SKM-1 treated with dmso at 0.1 percent for 144 hours (cell line): ENCODE data around the gene ADCY5.

Experiments
- DNase-seq: peaks from one replicate; lab custom pipeline; 2025; ENCODE audit not compliant: unreplicated experiment; lab: John Stamatoyannopoulos, UW

ADCY5 gene

DNA sequence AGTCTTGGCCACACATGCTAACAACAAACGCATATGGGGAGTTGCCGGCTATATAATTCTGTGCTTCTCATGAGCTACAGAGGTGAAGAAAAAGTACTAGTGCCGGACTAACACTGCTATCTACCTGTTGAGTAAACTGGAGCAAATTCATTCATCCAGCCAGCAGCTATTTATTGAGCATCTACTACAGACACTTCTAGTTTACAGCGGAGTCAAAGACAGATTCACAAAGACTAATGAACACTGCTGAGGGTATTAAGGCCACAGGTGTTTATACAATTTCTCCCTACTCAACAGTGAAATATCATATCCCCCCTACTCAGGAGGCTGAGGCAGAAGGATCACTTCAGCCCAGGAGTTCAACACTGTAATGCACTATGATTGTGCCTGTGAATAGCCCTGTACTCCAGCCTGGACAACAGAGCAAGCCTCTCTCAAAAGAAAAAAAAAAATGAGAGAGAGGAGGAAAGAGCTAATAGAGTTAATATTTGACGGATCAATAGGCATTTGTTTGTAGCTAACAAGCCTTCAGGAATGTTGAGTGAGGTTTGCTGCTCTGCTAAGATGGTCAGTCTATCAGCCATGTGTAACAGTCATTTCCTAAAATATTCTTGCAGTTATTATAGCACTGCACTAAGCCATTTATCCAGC is 17.8 kb downstream of the ADCY5 start:
- DNase-seq: no peak

DNA sequence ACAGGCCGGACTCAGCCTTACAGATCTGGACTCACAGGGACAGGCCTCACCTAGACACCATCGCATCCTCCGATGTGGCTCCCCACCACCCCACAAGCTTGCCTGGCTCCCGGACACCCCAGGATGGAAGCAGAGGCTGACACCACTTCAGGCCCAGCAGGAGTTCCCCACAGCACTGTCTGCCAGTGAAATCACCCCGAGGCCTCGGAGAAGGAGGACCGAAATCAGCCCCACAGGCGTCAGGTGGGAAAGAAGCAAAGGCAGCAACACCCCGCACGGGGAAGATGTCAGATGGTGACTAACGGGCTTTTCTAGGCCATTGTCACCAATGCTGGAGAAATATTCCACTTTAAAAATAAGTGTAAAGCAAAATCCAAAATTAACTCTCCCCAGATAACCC is 18.6 kb downstream of the ADCY5 start:
- DNase-seq: no peak

DNA sequence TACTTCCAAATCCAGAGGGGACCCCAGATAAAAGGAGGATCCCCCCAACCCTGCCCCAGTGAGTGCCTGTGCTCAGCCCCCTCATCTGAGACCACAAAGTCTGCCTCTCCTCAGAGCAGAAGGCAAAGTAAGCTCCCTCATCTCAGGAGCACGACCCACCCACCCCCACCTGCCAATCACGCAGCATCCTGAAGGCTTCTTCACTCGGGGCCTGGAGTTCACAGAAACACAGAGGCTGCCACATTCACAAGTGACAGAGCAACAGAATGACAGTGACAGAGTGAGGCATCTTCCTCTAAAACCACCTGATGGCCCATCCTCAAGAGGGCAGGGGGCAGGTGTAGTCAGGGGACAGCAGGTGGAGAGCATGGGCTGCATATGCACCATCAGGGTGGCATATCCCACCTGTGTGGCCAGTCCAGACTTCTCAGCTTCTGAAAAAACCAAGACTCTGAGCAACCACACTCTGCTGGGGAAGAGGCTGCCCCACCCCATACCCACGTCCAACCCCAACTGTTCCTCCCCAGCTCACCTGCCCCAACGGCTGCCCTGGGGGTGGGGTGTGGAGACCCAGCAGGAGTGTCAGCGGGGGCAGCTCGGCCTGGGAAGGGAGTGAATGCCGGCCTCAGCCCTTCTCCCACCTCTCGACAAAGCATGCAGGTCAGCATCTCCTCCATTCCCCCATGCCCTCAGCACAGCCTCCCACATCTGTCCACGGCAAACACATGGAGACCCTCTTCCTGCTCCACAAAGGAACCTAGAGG is 19.3 kb downstream of the ADCY5 start:
- no peak for DNase-seq

DNA sequence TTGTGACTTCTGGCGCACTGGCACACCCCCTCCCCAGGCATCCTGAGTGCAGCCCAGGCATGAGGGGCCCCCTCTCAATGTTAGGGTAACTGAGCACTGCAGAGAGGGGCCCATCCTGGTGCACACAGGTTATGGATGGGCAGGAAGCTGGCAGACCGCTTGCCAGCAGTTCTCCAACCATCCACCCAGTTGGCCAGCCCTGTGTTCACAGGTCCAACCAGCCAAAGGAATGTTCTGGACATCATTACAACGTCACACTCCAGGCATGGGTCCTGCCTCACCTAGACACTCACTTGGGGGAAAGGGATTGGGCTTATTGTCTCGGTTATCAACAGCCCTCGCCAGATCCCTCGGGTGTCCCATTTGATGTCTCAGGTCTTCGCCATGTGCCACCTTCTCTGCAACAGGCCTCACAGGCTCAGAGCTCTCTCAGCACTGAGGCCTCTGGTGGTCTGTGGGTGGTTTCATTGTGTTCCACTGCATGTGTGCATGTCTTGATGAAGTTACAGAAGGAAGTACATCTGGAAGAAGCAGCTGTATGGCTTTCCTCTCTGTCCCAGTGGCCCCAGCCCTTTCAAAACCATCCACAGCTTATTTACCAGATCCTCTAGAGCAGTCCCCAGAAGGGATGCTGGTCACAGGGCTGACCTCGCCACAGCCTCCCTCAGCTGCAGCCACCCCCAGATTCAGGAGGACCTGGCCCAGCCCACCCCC is 23.7 kb downstream of the ADCY5 start:
- DNase-seq: no peak

DNA sequence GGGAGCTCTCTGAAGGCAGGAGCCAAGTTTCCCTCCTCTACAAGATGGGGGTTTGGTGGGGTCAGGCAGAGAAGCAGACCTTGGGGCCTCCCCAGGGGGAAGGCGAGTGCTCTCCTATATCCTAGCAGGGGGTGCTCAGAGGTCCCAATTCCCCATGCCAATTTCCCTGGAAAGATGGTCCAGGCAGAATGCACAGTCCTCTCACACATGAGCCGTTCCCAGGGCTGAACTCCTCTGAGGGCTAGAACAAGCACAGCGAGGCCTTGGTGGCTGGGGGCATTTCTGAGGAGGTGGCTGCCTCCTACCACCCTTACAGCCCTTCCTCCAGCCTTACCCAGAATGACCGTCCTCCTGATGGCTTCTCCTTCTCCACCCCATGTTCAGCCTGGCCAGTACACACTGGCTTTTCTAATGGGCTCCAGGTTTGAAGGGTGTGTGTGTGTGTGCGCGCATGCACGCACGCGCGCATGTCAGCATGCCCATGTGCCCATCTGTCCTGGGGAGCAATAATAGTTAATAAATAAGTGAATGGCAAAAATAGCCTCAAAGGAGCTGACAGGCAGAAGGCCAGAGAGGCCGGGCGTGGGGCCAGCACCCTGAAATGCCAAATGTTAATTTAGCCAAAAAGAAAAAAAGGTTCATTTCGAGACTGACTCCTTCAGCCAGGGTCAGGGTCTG is 24.4 kb downstream of the ADCY5 start:
- DNase-seq: no peak

DNA sequence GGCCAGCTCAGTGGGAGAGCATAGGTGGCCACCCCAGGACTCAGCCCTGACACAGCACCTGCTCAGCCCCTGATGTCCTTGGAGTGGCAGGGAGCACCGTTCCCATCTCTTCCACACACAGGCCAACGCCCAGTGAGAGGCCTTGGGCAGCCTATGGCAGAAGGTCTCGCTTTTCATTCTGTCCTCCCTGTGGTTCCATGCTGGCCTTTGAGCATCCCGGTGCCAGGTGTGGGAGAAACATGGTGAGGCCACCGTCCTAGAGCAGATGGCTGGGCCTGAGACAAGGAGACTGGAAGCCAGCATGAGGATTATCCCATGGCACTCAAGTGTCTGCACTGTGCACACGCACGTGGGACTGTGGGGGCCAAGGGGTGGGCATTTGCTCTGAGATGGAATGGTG is 25.1 kb downstream of the ADCY5 start:
- no peak for DNase-seq

DNA sequence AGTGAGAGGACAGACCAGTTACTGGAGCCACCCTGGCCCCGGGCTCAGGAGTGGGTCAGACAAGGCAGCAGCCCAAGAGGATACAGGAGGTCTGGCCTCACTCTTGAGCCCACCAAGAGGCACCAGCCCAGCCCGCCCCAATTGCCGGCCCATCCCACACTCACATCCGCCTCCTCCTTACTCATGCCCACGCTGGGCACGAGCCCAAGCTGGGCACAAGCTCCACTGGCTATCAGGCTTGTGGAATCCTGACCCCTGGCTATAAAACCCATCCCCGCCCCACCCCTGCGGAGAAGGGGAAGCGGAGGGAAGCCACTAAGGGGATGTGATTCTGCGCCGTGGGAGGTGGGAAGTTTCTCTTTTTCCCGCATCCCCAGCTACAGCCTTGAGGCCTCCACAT is 25.9 kb downstream of the ADCY5 start:
- DNase-seq: no peak

DNA sequence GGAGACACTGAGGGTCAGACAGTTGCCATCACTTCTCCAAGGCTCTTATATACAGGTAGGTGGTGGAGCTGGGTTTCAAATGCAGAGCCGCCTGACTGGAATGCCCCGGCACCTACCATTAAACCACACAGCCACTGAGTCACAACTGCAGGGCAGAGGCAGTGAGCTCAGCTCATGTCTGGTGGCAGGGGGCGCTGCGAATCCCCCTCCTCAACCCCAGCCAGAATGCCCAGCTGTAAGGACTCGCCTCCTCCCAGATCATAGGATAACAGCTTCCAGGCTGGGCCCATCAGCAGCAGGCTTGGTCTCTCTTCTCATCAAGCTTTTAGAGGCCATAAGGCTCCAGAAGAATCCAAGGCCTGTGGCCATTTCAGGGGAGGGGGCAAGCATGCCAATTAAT is 26.4 kb downstream of the ADCY5 start:
- DNase-seq: no peak

DNA sequence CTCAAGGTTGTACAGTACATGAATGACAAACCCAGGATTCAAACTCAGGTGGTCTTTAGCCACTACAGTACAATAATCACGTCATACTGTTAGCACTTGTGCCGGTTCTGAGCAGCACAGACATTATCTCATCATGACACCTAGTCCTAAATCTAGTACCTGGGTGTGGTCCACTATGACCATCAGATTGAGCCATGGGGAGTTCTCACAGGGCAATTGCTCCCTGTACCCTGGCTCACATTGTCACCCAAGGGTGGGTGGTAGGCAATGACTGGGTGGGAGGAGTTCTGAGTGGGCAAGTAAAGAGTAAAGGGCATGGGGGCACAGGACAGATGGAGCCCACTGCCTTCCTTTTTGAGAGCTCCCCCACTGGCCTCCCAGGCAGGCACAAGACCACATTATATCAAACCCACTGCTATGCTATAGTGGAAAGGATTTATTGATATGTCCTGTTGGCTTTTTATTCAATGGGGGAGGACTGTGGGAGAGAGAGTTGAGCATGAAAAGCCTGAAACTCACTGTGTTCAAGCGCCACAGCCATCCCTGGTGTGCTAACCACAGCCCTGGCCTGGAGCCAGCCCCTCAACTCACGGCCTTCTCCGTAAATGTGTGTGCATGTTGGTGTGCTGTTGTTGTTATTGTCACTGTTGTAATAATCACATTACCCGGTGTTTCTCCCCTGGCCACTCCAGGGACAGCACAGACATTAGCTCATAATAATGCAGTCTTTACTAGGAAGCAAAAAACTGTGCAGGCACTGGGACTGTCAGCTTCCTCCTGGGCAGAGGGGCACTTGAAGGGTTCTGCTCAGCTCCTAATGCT is 27.3 kb downstream of the ADCY5 start:
- DNase-seq: no peak

DNA sequence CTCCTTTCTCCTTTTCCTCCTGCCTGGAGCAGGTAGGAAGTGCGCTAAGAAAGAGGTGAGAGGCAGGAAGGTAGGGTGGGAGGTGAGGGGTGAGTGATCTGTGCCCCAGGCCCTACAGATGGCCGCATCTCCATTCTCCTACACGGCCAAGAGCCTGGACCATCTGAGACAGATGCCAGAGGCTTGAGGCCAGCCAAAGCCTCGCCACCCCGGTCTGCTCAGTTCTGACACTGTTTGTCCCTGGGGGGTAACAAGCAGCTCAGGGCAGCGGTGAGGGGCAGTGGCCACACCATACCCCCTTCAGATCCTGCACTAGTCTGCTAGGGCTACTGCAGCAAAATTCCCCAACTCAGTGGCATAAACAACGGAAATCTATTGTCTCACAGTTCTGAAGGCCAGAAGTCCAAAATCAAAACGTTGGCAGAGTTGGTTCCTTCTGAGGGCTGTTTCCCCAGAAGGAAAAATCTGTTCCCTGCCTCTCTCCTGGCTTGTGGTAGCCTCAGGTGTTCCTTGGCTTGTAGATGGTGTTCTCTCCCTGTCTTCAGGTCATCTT is 28.4 kb downstream of the ADCY5 start:
- DNase-seq: no peak

DNA sequence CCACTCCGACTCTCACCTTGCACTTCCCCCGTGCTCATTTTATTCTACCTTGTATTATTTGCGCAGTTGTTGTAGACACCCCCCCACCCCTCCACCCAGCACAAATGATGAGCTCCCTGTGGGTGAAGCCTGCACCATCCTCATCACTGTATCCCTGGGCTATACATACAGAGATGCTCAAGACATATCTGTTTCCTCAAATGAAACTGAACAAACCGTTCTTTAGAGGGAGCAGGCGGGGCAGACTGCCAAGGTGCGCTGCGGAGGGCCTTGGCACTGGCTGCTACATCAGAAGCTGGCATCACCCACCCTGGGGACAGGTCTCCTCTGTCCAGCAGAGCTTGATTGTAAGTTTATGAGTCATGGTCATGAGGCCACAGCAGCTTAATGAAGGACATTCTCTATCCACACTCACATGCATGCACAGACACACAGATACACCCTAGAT is 29.0 kb downstream of the ADCY5 start:
- DNase-seq: no peak

DNA sequence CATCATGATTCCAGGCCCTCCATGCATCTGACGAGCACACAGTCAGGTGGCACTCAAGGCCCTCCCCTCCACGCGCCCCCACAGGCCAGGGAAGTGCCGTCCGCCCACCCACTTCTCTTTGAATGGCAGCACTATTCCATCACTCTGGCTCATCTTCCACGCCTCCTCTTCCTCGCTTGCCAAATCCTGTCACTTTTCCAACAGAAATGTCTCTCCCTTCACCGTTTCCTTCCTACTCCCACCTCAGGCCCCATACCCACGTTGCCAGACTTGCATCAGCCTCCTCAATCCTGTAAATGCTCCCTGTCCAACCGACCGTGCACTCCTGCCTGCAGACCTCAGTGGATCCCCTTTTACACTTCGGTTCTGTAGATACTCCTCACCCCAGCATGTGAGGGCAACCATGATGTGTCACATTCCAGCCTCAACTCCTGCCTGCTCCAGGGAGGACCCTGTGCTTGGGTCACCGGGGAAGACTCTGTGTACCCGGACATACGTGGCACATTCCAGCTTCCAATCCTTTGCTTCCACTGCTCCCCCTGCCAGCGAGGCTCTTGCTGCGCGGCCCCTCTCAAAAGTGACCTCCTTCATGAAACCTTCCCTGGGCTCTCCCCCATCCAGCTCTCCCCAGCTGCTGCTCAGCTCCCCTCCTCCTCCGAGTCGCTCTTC is 29.6 kb downstream of the ADCY5 start:
- DNase-seq: no peak

DNA sequence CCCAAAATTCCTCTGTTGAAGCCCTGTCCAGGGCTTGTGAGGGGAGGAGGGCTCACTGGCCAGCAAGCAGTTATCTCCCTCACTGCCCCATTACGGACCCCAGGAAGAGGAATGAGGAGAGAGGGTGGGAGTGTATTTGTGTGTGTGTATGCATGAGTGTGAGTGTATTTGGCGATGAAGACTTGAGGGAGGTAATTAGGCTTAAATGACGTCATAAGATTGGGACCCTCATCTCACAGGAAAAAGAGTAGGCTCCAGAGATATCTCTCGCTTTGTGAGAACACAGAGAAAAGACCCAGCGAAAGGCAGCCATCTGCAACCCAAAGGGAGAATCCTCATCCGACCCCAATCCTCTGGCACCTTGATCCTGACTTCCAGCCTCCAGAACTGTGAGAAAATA is 32.2 kb downstream of the ADCY5 start:
- DNase-seq: no peak

DNA sequence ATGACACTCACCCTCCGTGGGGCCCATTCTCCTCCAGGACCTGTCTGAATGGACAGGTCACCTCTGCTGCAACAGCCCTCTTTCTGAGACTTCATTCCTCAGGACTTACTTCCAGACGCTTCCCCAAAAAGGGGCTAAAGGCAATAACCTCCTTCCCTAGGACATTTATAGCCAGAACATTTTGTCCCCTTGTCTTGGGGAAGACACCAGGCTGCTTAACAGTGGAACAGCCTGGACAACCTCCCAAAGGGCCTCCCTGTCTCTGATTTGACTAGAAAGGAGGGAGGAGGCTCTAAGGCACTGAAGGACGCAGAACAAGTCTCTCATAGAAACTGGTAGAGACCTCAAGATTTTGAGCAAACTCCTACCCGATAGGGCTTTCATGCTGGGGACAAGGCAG is 32.7 kb downstream of the ADCY5 start:
- no peak for DNase-seq

DNA sequence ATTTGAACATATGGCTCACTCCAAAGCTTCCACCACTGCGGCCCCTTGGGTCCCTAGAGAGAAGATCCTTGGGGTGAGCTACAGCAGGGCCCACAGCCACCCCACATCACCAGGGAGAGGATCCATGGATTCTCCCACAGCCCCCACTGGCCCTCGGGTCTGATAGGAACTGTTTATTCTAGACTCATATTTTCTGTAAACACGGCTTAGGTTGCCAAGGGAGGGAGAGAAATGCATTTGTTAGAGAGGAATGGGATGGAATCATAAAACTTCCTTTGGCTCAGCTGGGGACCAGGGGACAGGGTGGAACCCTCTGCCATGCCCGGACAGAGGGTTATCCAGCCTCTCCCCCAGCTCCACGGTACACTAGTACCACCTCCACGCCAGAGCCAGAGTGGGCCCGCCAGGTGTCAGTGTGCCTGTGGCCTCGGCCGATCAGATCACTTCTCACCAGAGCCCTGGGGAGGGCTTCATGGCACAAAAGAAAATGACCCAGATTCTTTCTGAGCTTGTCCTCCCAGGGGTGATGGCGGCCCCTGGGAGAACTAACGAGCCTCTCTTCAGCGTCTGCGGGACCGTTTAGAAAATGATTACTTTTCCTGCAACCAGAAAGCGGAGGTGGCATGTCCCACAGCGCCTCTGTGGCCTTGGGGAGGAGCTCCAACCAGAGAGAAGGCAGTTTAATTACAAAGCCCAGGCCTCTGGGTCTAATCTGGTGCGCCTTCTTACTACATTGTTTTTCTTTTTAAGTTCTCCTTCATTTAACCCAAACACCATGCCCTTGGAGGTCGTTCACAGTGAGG is 33.7 kb downstream of the ADCY5 start:
- no peak for DNase-seq

DNA sequence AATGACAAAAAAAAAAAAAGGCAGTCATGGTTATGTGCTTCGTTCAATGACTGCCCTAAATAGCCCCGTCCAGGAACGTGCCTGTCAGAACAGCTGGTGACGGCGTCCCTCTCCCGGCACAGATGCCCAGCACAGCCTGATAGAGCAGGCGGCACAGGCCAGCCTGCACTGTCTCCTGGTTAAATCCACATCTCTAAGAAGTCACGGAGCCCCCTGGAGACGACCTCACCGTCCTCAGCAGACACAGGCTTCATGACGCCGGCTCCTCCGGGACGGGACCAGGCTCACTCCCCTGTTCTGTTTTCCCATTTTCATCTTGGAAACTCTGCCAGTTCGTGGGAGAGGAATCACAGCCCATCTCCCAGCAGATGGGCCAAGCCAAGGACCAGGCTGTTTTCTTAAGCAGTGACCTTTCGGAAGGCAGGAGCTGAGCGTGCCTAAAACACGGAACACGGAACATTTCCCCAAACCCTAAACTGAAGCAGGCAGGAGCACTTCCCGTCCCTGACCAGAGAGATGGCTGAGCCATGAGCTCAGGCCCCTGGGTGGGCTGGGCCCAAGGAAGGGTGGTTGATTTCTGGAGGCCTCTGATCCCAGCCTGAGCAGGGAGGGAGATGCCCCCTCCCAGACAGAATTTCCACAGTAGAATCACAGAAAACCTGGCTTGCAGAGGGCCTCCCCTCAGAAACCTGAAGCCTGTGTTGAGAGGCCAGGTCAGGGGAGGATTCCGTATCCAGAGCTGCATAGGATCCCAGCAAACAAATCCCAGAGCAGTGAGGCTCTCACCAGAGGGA is 35.9 kb downstream of the ADCY5 start:
- no peak for DNase-seq

DNA sequence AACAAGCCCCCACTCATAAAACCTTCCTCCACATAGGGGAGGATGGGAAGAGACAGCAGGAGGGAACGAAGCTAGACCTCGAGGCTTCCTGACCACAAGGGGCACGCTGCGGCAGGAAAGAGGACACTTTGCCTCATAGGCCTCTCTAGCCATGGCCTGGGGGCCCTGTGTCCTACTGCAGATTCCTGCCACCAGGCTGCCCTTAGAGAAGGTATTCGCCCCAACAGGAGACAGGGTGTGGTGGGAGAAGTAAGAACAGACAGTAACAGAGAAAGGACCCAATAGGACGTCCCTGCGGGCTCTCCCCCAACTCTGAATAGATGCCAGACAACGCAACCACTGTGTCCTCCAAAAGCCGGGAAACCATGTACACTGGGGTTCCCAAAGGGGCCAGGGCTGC is 36.8 kb downstream of the ADCY5 start:
- DNase-seq: no peak

DNA sequence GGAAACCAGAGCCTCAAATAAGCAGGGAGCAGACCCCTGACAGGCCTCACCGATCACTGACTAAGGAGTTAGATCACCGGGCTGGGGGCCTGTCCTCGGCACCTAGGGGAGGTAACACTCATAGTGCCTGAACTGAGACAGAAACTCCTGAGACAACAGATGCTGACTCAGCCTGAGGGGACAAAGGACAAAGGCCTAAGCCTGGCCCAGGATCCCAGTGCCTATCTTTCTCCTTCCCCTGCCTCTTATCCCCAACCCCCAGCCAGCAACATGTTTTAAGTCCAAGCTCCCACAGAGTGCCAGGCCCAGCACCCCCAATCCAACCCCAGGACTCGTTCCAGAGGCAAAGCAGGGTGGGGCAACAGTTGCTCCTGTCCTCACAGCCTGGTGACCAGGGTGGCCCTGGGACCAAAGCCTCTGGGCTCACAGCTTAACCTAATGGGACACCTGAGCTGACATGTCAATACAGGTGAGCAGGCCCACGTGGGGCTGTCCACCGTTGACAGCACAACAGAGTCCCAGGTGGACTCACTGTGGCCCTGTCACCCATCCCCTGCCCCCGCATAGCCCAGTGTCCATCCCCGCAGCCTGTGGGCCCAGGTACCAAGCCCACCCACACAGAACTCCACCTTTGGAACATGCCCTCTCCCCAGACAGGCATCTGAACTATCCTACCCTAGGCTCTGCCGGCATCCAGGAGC is 37.4 kb downstream of the ADCY5 start:
- DNase-seq: no peak
